Panc1 (cell line): Measurements from ENCODE around the gene TMEM37.

Source experiments
- CTCF ChIP-seq: fragments of 450-650 bp; IDR thresholded peaks from 2 replicates; pipeline ENCODE4 v1.5.1; 2017; ENCODE audit warnings: mild to moderate bottlenecking
- POLR2AphosphoS5 ChIP-seq: IDR thresholded peaks from 2 replicates; pipeline ENCODE4 v1.6.1; 2012; ENCODE audit warnings: mild to moderate bottlenecking, low read depth, low read length, moderate library complexity
- TCF7L2 ChIP-seq: IDR thresholded peaks from 2 replicates; pipeline ENCODE4 v1.6.1; 2011; ENCODE audit warnings: mild to moderate bottlenecking, low read depth, low read length, inconsistent platforms

GRCh38 chr2:119477113-119477505, 45.5 kb downstream of the TMEM37 start:
- TF ChIP-seq CTCF, result no peak
- TF ChIP-seq TCF7L2, result no peak
- no peak for TF ChIP-seq POLR2AphosphoS5
